ENCODE data around the gene LBHD1. TPM values are rescaled to one million over a fixed set of nuclear protein-coding genes. Genes with fewer than 3 reads are reported as not detected.
"Not testable (repeated sequence)": the region's sequence is repeated elsewhere in the genome, so short reads cannot be mapped to it uniquely, and the experiment has no call there.

Gene LBHD1
- total and polyA plus RNA-seq, 2 donors (not counting 3 experiments of a cell fraction or from before 2014, with no cell fraction given) = 3.8 to 7.5 TPM

- ChIA-PET CTCF (interaction anchor here (0.9 to 2.5 kb wide), 6 partner anchors 9 to 162 kb away, joined by 3 to 14 read pairs (median 6); partner anchors contain the start of gene HNRNPUL2), POLR2A (interaction anchor here (1.5 kb wide), 1 partner anchor 40 kb away, joined by 19 read pairs; the partner anchor contains the start of genes C11orf98 and CSKMT)
- Histone ChIP-seq H3K79me2 (ENCODE audit: control insufficient read depth, insufficient read depth, low read length) (no peaks in the 10 kb centered on the region), H2AFZ (ENCODE audit: low read depth, low read length) (peak overlapping the region; percentile 65), H3K4me2 (ENCODE audit: insufficient read depth, low read length) (peak overlapping the region; percentile 81), H3K9me1 (replicated peaks; ENCODE audit: control insufficient read depth, extremely low read depth, insufficient read depth, low read length) (no peaks in the 10 kb centered on the region), H3K36me3 (ENCODE audit: control insufficient read depth in 2 of 2, extremely low read depth in 1 of 2, insufficient read depth in 2 of 2, low read length in 2 of 2) (no peaks in the 10 kb centered on the region), H3K9me3 (replicated peaks; ENCODE audit: control insufficient read depth, insufficient read depth, low read length) (no peaks in the 10 kb centered on the region), H3K9ac (replicated peaks; ENCODE audit: extremely low read depth, insufficient read depth, low read length) (peak overlapping the region; percentile 65), H3K27ac (ENCODE audit: insufficient read depth, low read depth, low read length) (peak overlapping the region; percentile 37), H3K4me1 (ENCODE audit: control insufficient read depth, extremely low read depth, insufficient read depth, low read length) (peaks cover 25% of the 10 kb centered on the region), H3K27me3 (ENCODE audit: control insufficient read depth in 2 of 2, insufficient read depth in 2 of 2, low read length in 2 of 2) (no peaks in the 10 kb centered on the region), H4K20me1 (replicated peaks; ENCODE audit: control insufficient read depth, extremely low read depth, insufficient read depth, low read length) (no peaks in the 10 kb centered on the region), H3K4me3 (replicated peaks in 1 of 3; ENCODE audit: insufficient read depth in 1 of 3, low read depth in 1 of 3, low read length in 3 of 3) (peak overlapping the region; percentile 13 to 81 (median 41))
- no peak for DNase-seq (ENCODE audit: low read depth, low spot score)
- BruUV-seq (replicated peaks) = no TSS peak
- intact Hi-C loops (cut with micrococcal nuclease) = loop anchor here (5.0 kb wide), 2 partner anchors 38 to 53 kb away; partner anchors contain the start of genes C11orf98, CSKMT and INTS5
- FAIRE-seq = peak; percentile 76
- dilution Hi-C loops (cut with MboI; ENCODE audit: extremely low pct_ligation_motif_present, low sequenced_read_pairs) = no loop called here
- TF ChIP-seq MYC (IDR thresholded peaks at IDR 0.05; ENCODE audit: low read depth, low read length) (no peak), CTCF (IDR thresholded peaks at IDR 0.05; ENCODE audit: extremely low read depth in 1 of 2, insufficient read depth in 1 of 2, low read depth in 1 of 2, low read length in 2 of 2) (peak in 1 of 2 donors; percentile 17)
These were observed 33.3 kb upstream of the LBHD1 start for GRCh38 chr11:62705413-62705812.

GRCh38 chr11:62703921-62704320 is 31.9 kb upstream of the LBHD1 start:
- FAIRE-seq, POLR2A ChIA-PET: not testable (repeated sequence)

More at GRCh38 chr11:62703921-62704320, 31.9 kb upstream of the LBHD1 start:
- H3K79me2 ChIP-seq (ENCODE audit: control insufficient read depth, insufficient read depth, low read length); H3K4me2 ChIP-seq (ENCODE audit: insufficient read depth, low read length); H3K9ac ChIP-seq (replicated peaks; ENCODE audit: extremely low read depth, insufficient read depth, low read length); H3K4me3 ChIP-seq (replicated peaks in 1 of 3; ENCODE audit: insufficient read depth in 1 of 3, low read depth in 1 of 3, low read length in 3 of 3); H3K9me1 ChIP-seq (replicated peaks; ENCODE audit: control insufficient read depth, extremely low read depth, insufficient read depth, low read length); DNase-seq (ENCODE audit: low read depth, low spot score); H3K36me3 ChIP-seq (ENCODE audit: control insufficient read depth in 2 of 2, extremely low read depth in 1 of 2, insufficient read depth in 2 of 2, low read length in 2 of 2); H3K27ac ChIP-seq (ENCODE audit: insufficient read depth, low read depth, low read length); H3K9me3 ChIP-seq (replicated peaks; ENCODE audit: control insufficient read depth, insufficient read depth, low read length); H3K27me3 ChIP-seq (ENCODE audit: control insufficient read depth in 2 of 2, insufficient read depth in 2 of 2, low read length in 2 of 2); dilution Hi-C loops (cut with MboI; ENCODE audit: extremely low pct_ligation_motif_present, low sequenced_read_pairs); H4K20me1 ChIP-seq (replicated peaks; ENCODE audit: control insufficient read depth, extremely low read depth, insufficient read depth, low read length); BruUV-seq (replicated peaks); H2AFZ ChIP-seq (ENCODE audit: low read depth, low read length); intact Hi-C loops (cut with micrococcal nuclease): not testable (repeated sequence)
- CTCF ChIA-PET = interaction anchor here (2.5 kb wide), 1 partner anchor 23 kb away, joined by 8 read pairs; no protein-coding TSS in a partner anchor
- peaks cover 17% of the 10 kb centered on the region for H3K4me1 ChIP-seq (ENCODE audit: control insufficient read depth, extremely low read depth, insufficient read depth, low read length)
